ENCODE measurements around the gene ZNF837.

DNA sequence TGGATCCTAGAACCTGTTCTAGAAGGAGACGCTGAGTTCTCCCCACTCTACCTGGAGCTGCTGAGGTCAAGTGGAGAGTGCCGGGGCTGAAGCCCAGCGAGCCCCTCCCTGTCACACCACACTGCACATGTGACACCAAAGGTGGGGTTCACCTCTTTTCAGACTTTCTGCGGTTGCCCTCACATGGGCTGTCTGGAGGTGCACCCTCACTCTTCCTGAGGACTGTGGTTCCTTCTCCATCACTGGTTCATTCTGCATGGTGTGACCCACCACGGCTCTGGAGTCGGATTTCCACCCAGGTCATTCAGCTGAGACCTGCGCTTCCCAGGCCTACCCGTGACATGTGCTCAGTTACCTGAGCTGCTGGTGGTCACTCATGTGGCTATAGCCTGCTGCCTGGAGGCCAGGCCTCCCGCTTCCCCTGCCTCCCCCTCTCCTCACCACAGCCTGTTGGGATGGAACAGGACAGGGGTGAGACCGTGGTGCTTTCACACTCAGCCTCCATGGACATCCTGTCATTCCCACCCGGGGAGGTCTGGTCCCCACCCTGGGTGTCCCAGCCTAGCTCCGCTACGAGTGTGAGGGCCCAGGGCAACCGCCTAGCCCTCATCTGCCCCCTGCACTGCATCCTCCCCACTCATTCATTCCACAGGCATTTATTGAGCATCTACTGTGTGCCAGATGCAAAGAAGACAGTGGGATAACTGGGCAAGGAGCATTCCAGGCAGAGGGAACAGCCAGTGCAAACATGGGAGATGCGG, 26.9 kb downstream of the ZNF837 start:
- TF ChIP-seq POLR2AphosphoS5 (IDR thresholded peaks at IDR 0.05; ENCODE audit: low read depth, low read length) (no peak), POLR2A (IDR thresholded peaks at IDR 0.05; ENCODE audit: low read depth, low read length) (no peak), TAF1 (IDR thresholded peaks at IDR 0.05; ENCODE audit: borderline replicate concordance, low read depth, low read length) (no peak)

Data from GM12892 (cell line).